Parathyroid adenoma (tissue), 2 donors: Measurements from ENCODE around the gene TMEM233.
"Not testable (repeated sequence)": the region's sequence is repeated elsewhere in the genome, so short reads cannot be mapped to it uniquely, and the experiment has no call there.

Experiments used
- H2AFZ ChIP-seq: fragments of 300-600 bp; sonication (generic); one replicate; pipeline ENCODE4 v1.7.0; 2017; ENCODE audit warnings: antibody characterized with exemption, mild to moderate bottlenecking
- H3K27ac ChIP-seq: fragments of 300-600 bp; sonication (generic); one replicate; pipeline ENCODE4 v1.7.0; 2017
- H3K27me3 ChIP-seq: fragments of 300-600 bp; sonication (generic); one replicate; pipeline ENCODE4 v1.7.0; 2017; ENCODE audit warnings: low read length; ENCODE audit not compliant: control insufficient read depth, insufficient read depth
- H3K36me3 ChIP-seq: fragments of 300-600 bp; sonication (generic); one replicate; pipeline ENCODE4 v1.7.0; 2017; ENCODE audit warnings: low read length; ENCODE audit not compliant: control insufficient read depth, insufficient read depth
- H3K4me1 ChIP-seq: fragments of 300-600 bp; sonication (generic); one replicate; pipeline ENCODE4 v1.7.0; 2017; ENCODE audit warnings: control low read depth
- H3K4me2 ChIP-seq: fragments of 300-600 bp; sonication (generic); one replicate; pipeline ENCODE4 v1.7.0; 2017; ENCODE audit warnings: low read length
- H3K4me3 ChIP-seq: fragments of 300-600 bp; sonication (generic); one replicate; pipeline ENCODE4 v1.7.0; 2017; ENCODE audit warnings: low read depth, low read length
- H3K79me2 ChIP-seq: fragments of 300-600 bp; sonication (generic); one replicate; pipeline ENCODE4 v1.7.0; 2017; ENCODE audit warnings: control low read depth
- H3K9ac ChIP-seq: fragments of 300-600 bp; sonication (generic); one replicate; pipeline ENCODE4 v1.7.0; 2017; ENCODE audit warnings: mild to moderate bottlenecking
- H3K9me3 ChIP-seq: fragments of 300-600 bp; sonication (generic); one replicate; pipeline ENCODE4 v1.7.0; 2017; ENCODE audit warnings: low read length; ENCODE audit not compliant: control insufficient read depth
- TF ChIP-seq, protein P1 (sequence below): fragments of 300-600 bp; sonication (generic); IDR thresholded peaks from one replicate; pipeline ENCODE4 v1.7.0; 2017; ENCODE audit warnings: antibody characterized with exemption, mild to moderate bottlenecking
- donor health status: primary hyperparathyroidism.

The TMEM233 gene

DNA sequence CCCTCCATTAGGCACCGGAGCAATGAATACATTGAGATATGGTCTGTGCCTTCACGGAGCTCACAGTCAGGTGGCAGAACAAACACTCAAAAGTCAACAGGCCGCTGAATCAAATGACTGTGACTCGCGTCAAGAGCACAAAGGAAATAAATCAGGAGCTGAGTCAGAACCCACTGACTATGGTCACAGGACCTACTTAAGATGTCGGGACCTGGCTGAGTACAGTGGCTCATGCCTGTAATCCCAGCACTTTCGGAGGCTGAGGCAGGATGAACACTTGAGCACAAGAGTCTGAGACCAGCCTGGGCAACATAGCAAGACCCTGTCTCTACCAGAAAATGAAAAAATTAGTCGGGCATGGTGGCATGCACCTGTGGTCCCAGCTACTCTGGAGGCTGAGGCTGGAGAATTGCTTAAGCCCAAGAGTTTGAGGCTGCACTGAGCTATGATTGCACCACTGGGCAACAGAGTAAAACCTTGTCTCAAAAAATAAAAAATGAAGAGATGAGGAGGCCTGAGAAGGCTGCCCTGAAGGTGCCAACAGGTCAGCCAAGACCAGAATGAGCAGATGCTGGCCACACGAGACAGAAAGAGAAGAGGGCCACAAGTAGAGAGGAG lies 19.9 kb downstream of the TMEM233 start:
- Histone ChIP-seq H3K4me1 (no peaks in the 10 kb centered on the region), H3K4me3 (no peak overlapping the region), H3K9me3 (no peaks in the 10 kb centered on the region), H3K4me2 (no peak overlapping the region), H3K9ac (no peak overlapping the region), H3K27ac (no peak overlapping the region), H2AFZ (no peak overlapping the region), H3K36me3 (no peaks in the 10 kb centered on the region), H3K79me2 (peaks cover 12% of the 10 kb centered on the region), H3K27me3 (no peaks in the 10 kb centered on the region)
- TF ChIP-seq, protein P1, sequence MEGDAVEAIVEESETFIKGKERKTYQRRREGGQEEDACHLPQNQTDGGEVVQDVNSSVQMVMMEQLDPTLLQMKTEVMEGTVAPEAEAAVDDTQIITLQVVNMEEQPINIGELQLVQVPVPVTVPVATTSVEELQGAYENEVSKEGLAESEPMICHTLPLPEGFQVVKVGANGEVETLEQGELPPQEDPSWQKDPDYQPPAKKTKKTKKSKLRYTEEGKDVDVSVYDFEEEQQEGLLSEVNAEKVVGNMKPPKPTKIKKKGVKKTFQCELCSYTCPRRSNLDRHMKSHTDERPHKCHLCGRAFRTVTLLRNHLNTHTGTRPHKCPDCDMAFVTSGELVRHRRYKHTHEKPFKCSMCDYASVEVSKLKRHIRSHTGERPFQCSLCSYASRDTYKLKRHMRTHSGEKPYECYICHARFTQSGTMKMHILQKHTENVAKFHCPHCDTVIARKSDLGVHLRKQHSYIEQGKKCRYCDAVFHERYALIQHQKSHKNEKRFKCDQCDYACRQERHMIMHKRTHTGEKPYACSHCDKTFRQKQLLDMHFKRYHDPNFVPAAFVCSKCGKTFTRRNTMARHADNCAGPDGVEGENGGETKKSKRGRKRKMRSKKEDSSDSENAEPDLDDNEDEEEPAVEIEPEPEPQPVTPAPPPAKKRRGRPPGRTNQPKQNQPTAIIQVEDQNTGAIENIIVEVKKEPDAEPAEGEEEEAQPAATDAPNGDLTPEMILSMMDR, result no peak

DNA sequence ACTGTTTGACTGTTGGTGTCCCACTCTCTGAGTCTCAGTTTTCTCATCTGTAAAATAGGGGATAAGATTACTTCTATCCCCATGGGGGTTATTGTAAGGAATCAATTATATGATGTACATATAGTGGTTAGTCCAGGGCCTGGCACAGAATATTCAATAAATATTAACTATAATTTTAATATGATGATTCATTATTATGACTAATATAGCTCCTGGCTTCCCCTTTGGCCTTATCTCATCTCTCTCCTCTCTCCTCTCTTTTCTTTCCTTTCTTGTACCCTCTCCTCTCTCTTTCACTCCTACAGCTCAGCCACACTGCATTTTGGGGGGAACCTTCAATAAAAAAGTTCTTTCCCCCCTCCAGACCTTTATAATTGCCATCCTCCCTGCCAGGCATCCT lies 21.1 kb downstream of the TMEM233 start:
- H3K4me1 ChIP-seq, result no peaks in the 10 kb centered on the region
- peaks cover 10% of the 10 kb centered on the region for H3K79me2 ChIP-seq
- TF ChIP-seq, protein P1, result no peak
- H3K36me3 ChIP-seq, result no peaks in the 10 kb centered on the region
- no peak overlapping the region for H3K4me2 ChIP-seq
- H2AFZ ChIP-seq, result no peak overlapping the region
- no peak overlapping the region for H3K9ac ChIP-seq
- no peak overlapping the region for H3K4me3 ChIP-seq
- no peaks in the 10 kb centered on the region for H3K27me3 ChIP-seq
- no peak overlapping the region for H3K27ac ChIP-seq
- no peaks in the 10 kb centered on the region for H3K9me3 ChIP-seq

DNA sequence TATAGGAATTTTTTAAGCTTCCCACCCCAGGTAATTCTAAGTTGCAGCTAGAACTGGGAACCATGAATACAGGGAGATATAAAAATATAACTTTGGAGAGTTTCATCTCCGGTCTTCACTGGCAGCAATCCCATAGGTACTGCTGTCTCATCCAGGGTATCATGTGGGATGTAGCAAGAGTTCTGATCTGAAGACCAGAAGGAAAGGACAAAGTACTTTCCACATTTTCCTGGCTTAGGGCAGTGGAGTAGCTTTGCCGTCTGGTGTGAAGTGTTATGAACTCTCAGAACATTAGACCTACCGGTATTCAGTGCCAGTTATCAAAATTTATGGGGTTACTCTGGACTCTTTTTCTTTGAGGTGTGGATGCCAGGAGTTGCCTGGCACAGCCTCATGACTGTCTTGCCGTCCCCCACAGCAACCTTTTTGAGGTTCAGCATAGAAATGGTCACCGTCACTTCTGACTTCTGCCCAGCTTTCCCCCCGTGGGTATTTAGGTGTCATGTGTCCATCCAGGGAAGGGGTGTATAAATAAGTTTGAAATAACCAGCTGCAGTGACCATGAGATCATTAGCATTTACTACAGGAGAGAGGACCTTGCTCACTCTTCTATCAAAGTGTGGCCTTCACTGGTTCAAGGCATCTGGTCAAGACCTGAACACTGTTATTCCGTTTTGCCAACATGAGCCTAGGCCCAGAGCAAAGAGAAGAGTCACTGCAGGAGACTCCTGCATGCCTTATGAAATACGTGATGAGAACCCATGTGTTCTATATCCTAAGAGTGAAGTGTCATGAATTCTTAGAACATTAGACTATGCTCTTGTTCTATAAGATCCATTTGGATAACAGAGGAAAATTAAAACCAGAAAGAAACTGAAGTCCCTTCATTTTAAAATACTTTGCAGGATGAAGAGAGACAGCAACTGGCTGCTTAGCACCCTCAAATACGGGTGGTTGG lies 22.2 kb downstream of the TMEM233 start:
- H3K4me1 ChIP-seq, result no peaks in the 10 kb centered on the region
- no peaks in the 10 kb centered on the region for H3K9me3 ChIP-seq
- H3K27ac ChIP-seq, result no peak overlapping the region
- H3K79me2 ChIP-seq, result peaks cover 8% of the 10 kb centered on the region
- no peak overlapping the region for H2AFZ ChIP-seq
- no peaks in the 10 kb centered on the region for H3K36me3 ChIP-seq
- TF ChIP-seq, protein P1, result no peak
- H3K9ac ChIP-seq, result no peak overlapping the region
- H3K27me3 ChIP-seq, result no peaks in the 10 kb centered on the region
- no peak overlapping the region for H3K4me2 ChIP-seq
- no peak overlapping the region for H3K4me3 ChIP-seq

DNA sequence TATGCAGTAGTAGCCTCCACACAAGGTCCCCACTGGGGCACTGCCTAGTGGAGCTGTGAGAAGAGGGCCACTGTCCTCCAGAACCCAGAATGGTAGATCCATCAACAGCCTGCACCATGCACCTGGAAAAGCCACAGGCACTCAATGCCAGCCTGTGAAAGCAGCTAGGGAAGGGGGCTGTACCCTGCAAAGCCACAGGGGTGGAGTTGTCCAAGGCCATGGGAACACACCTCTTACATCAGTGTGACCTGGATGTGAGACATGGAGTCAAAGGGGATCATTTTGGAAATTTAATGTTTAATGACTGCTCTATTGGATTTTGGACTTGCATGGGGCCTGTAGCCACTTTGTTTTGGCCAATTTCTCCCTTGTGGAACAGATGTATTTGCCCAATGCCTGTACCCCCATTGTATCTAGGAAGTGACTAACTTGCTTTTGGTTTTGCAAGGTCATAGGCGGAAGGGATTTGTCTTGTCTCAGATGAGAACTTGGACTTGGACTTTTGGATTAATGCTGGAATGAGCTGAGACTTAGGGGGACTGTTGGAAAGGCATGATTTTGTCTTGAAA lies 24.8 kb downstream of the TMEM233 start:
- H3K4me3 ChIP-seq, H2AFZ ChIP-seq, H3K4me1 ChIP-seq, H3K27ac ChIP-seq, H3K9ac ChIP-seq, H3K79me2 ChIP-seq, H3K4me2 ChIP-seq, H3K27me3 ChIP-seq, H3K36me3 ChIP-seq, H3K9me3 ChIP-seq: not testable (repeated sequence)

DNA sequence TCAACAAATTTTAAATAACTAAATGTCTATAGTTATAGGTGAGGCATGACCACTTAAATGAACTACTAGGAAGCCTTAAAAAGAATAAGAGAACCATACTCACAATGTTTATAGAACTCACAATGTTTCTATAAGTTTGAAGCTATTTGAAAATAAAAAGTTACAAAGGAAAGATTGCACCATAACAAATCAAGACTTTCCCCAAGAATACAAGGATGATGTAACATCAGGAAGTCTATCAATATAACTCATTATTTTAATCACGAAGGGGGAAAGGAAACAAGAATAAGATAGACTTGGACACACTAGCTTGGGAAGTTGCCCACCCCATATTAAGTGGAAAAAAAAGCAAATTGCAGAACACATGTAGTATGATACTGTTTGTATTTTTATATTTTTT lies 26.9 kb downstream of the TMEM233 start:
- H2AFZ ChIP-seq, result no peak overlapping the region
- TF ChIP-seq, protein P1, result no peak
- no peaks in the 10 kb centered on the region for H3K27me3 ChIP-seq
- no peak overlapping the region for H3K4me2 ChIP-seq
- H3K4me3 ChIP-seq, result no peak overlapping the region
- H3K27ac ChIP-seq, result no peak overlapping the region
- no peaks in the 10 kb centered on the region for H3K36me3 ChIP-seq
- no peak overlapping the region for H3K9ac ChIP-seq
- no peaks in the 10 kb centered on the region for H3K79me2 ChIP-seq
- H3K4me1 ChIP-seq, result peaks cover 8% of the 10 kb centered on the region
- H3K9me3 ChIP-seq, result no peaks in the 10 kb centered on the region
